Brain pericyte (primary cell): ENCODE data around the gene TRAF7.

ENCODE experiments used
- DNase-seq: peaks from one replicate; pipeline ENCODE4 v3.0.0-alpha.2; 2012; ENCODE audit warnings: low read depth, low spot score

The TRAF7 gene

DNA sequence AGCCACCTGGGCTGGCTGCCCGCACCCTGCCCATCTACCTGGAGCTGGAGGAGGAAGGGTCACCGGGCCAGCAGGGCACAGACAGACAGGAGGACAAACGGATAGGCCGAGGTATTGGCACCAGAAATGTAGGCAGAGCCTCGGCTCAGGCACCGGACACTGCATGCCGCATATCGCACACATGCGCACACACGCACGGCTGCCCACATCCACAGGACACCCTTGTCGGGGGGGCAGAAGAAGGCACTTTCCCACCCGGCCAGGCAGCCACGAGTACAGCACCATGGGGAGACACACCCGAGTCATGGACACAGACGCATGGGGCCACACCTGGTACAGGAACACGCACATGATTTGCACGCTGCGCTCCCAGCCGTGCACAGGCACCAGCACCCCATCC, 26.4 kb downstream of the TRAF7 start:
- no peak for DNase-seq

DNA sequence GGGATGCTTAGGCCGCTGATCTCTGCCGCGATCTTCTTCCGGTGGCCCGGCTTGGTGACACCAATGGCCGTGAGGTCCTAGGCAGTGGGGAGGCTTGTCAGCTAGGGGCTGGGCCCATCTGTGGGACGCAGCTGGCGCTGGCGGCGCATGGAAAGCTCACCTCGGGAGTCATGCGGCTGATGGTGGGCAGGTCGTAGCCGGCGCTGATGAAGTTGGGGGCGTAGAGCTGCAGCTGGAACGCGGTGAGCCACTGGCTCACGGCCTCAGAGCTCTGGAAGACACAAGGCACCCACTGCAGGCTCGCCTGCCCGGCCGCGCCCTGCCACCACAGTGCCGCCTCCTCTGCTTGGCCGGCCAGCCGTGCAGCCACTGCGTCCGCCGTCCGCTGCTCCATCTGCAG, 28.1 kb downstream of the TRAF7 start:
- no peak for DNase-seq

DNA sequence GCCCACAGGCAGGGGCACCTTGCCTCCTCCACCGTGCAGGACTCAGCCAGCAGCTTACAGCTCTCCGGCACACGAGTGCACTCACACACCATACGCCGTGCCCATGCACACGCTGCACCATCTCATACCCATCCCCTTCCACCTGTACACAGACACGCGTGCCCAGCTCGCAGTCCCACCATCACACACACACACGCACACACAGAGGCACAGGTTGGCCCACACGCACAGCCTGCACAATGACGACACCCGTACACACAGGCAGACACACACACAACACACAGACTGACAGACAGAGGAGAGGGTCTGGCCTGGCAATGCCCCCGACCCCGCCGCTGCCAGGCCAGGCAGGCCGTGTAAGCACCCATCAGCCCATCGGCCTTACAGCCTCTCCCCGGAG, 28.8 kb downstream of the TRAF7 start:
- no peak for DNase-seq

DNA sequence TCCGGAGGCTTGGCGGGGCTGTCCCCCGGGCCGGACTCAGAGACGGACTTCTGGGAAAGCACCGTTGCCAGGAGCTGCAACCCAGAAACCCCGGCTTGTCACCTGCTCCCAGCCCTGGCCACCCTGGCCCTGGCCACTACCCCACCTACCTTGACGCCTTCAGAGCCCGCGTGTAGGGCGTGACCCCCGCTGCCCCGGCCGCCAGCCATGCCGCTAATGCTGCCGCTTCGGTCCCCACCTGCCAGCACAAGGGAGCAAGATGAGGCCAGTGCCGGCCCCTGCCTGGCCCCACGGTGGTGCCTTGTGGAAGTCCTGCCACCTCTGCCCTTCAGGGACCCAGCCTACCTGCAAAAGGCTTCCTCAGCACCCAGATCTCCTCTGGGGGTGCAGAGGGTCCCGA, 29.4 kb downstream of the TRAF7 start:
- DNase-seq: no peak

DNA sequence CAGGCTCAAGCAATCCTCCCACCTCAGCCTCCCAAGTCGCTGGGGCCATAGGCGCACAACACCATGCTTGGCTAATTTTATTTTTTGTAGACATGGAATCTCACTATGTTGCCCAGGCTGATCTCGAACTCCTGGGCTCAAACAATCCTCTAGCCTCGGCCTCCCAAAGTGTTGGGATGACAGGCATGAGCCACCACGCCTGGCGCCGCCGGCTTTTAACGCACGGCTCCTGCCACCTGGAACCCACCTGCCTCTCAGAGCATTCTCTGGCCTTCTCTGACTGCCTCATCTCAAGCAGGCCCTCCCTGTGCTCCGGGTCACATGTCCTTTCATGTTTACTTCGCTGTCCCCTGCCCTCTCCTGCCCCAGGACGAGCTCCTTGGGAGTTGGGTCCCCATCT, 30.5 kb downstream of the TRAF7 start:
- DNase-seq: no peak

DNA sequence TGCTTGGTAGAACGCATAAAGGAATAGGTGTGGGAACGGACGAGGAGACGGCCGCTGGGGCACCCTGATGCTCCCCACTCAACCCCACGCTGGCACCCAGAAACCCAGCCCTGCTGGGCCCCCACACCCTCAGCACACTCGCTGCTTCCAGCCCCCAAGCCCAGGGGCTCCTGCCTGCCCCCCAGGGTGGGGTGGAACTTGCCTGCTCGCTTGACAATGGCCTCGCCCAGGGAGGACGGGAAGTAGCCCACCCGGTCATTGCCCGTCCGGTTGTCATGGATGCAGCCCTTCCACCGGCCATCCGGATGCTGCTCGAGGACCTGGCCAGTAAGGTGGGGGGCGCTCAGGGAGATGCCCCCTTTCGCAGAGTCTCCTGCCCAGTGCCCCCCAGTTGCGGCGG, 30.9 kb downstream of the TRAF7 start:
- DNase-seq: no peak

DNA sequence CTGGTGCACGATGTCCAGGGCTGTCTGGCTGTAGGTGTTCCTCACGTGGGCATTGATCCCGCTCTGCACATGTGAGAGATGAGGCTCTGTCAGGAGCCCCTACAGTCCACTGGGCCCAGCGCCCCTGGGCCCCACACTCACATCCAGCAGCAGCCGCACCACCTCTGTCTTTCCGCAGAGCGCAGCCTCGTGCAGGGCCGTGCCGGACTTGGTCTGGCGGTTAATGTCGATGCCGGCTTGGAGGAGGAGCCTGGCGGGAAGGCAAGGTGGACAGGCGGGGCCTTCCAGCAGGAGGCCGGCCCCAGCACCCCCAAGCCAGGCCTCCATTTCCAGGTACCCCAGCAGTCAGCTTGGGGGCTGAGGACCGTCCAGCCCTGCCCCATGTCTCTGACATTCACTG, 31.6 kb downstream of the TRAF7 start:
- DNase-seq: no peak

DNA sequence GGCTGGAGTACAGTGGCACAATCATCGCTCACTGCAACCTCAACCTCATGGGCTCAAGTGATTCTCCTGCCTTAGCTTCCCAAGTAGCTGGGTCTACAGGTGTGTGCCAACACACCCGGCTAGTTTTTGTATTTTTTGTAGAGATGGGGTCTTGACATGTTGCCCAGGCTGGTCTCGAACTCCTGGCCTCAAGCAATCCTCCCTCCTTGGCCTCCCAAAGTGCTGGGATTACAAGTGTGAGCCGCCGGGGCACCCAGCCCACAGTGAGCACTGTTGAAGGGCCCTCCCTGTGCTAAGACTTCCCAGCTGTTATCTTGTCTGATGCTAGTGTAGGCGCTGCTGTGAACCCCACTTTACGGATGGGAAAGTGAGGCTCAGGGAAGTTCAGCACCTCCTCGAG, 32.8 kb downstream of the TRAF7 start:
- no peak for DNase-seq

DNA sequence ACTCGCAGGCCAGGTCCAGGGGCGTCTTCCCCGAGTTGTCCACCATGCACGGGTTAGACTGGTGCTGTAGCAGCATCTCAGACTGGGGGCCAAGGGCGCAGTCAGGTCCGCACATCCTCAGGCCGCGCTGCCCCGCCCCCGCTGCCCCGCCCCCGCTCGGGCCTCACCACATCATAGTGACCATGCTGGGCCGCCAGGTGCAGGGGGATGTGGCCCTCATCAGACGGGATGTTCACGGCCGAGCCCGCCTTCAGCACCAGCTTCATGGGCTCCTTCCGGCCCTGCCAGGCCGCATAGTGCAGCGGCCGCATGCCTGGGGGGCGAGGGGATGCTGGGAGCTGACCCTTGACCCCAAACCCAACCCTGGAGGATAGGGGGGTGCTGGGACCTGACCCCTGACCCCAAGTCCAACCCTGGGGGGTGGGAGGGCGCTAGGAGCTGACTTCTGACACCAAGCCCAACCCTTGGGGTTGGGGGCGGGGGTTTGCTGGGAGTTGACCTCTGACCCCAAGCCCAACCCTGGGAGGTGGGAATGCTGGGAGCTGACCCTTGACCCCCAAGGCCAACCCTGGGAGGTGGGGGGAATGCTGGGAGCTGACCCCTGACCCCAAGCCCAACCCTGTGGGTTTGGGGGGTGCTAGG, 33.8 kb downstream of the TRAF7 start:
- no peak for DNase-seq

DNA sequence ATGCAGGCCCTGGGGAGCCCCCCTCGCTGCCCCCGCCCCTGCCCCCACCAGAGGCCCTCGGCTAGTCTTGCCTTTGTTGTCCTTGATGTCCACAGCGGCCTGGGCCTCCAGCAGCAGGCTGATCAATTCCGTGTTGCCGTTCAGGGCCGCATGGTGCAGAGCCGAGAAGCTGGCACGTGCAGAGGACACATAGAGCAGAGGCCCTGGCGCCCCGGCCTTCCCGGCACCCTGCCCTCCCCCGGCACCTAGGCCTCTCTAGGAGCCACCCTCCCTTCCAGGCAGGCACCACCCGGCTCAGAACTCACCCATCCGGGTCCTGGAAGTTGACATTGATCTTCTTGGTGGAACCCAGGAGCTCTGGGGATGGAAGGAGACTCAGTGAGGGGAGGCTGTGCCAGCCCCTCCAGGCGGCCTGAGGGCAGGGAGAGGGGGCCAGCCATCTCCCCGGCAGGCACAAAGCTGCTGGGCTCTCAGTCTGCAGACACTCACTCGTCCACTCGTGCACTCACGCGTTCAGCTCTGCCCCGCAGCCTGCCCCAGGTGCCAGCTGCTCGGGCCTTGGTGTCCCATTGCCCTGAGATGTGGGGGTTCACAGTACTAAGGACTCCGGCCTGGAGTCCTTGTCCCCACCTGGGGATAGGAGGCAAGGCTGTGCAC, 34.5 kb downstream of the TRAF7 start:
- no peak for DNase-seq

DNA sequence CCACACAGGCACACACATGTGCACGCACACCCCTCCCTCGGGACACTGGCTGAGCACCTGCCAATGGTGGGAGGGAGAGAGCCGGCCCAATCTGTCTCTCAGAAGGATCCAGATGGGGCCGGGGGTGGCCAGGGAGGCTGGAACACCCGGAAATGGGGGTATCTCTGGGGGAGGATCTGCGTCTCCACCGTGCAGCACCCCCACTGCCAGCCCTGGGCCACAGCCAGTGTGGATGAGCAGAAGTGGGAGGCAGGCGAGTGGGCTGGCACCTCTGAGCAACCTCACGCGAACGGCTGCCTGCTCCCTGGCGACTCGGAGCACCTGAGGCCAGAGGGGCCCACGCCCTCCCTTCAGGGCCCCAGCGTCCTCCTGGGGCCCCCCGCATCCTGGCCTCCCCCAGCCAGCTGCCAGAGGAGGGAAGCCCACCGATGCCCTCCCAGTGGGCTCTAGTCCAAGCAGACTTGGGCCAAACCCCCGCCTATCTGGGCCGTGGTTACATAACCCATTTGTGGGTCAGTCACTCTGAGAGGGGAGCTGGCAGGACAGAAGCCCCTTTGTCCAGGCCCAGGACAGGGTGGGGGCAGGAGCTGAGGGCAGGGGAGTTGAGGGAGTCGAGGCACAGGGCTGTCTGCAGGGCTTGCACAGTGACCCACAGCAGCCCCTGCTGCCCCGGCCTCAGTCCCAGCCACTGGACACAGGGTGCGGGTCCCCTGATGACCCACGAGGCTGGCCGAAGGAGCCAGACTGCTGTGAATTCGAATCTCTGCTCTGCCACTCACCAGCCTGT, 35.3 kb downstream of the TRAF7 start:
- DNase-seq: no peak

DNA sequence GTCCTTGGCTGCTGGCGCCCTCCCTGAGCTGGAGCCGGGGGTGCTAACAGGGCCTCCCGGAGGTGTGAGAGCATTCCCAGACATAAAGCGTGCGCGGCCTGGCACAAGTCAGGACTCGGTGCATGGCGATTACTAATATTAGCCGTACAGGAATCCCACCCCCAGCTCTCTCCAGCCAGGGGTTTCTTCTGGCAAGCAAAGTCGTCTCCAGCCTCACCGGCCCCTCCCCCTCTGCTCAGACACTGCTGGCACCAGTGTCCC, 35.8 kb downstream of the TRAF7 start:
- DNase-seq: no peak

DNA sequence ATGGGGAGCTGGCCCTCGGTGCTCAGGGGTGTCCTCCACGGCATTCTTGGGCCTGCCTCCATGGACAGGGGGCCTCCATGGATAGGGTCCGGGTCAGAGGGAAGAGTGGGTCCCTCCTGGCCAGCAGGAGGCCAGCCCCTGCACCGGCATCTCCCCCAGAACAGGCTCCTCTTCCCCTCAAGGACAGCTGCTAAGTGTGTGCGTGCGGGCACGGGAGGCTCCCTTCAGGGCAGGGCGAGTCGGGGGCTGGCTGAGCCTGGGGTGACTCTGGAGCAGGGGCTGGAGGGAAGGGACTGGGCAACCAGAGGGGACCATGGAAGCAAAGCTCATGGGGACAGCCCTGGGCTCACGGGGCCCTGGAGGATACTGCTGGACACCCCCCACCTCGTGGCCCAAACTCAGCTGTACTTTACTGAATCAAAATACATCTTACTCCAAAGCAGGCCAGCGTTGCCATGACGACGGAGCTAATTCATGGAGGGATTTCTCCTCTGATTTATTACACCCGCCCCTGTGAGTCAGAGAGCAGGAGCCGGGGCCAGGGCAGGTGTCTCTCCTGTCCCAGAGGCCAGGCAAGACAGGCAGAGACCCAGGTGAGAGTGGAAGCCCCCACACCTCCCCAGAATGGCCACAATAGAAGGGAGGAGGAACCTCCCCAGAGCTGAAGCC, 38.7 kb downstream of the TRAF7 start:
- no peak for DNase-seq

DNA sequence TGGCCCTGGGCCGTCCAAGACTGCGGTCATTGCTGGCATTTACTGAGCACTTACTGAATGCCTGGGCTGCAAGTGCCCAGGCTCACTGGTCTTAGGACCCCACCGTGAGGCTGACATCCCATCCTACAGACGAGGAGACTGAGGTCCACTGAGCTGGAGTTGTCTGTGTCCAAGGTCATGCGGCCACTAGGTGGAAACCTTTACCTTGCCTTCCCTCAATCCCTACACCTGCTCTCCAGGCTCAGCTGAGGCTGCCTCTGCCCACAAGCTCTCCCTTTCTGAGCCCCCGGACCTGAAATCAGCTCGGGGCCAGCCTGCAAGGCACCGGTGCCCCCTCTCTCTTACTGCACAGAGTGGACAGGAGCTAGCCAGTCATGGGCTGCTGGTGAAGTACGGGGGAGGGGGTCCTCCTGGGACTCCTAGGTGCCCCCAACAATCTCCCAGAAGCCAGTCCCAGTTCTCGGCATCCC, 39.3 kb downstream of the TRAF7 start:
- no peak for DNase-seq

DNA sequence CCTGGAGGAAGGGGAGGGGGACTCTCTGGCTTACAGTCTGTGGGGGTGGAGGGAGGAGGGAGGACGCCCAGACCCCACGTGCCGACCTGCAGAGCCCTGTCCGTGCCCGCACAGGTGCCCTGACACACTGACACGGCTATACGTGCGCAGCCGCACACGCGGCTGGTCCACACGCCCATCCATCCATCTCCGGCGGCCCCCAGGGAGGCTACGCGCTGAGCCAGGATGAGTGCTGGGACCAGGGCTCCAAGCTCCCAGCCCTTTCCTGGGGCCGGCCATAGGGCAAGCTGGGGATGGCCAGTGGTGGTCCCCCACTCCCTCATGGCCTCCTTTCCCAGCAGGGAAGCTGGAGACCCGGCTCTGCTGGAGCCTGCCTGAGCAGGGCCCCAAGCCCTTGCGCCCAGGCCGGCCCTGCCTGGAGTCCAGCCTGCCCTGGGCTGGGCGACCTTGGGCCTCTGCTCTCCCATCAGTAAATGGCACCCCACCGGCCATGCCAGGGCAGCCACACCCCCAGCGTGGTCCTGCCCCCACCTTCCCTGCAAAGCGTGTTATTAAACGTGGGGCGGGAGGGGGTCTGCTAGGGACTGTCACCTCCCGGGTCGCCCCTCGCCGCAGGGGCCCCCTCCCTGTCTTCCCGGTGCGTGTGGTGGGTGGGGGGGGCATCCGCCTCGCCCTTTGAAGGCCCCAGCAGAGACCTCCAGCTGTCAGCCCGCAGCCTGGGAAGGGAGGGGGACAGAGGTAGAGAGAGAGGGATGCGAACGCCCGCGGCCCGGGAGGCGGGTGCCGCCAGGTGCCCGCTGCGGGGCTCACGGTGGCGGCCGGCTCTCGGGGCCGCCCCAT, 40.0 kb downstream of the TRAF7 start:
- no peak for DNase-seq

DNA sequence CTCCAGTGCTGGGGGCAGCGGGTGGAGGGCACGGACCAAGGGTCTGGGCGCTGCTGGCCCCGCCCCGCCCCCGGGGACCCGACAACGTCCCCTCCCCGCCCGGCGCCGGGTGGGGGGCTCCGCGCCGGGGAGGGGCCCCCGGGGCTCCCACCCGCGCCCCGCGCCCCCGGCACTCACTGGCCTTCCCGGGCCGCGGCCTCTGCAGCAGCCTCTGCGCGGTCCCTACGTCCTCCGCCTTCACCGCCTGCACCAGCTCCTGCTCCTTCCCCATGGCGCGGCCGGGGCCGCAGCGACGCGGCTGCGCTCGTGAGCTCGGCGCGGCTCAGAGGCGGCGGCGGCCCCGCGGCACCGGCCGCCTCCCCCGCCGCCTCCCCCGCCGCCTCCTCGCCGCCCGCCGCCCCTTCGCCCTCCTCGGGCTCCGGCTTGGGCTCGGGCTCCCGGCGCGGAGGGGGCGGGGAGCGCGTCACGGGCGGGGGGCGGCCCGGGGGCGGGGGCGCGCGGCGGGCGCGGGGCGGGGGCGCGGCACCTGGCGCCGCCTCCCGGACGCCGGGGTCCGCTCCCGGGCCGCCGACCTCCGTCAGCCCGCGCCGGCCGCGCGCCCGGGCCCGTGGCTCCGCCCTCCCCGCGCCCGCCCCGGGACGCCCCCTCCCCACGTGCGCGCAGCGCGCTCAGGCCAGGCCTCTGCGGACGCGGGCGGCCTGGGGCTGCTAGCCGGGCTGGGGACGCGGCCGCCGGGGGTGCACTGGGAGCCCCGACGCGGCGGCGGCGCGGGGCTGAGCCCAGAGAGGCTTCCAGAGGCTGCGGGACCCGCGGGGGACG, 40.8 kb downstream of the TRAF7 start, which contains the start of gene CASKIN1:
Gene CASKIN1 (minus strand): TSS at position 444 of the 819 bp plus-strand sequence. CDS start 173 bp downstream, at position 271.
- DNase-seq: no peak

DNA sequence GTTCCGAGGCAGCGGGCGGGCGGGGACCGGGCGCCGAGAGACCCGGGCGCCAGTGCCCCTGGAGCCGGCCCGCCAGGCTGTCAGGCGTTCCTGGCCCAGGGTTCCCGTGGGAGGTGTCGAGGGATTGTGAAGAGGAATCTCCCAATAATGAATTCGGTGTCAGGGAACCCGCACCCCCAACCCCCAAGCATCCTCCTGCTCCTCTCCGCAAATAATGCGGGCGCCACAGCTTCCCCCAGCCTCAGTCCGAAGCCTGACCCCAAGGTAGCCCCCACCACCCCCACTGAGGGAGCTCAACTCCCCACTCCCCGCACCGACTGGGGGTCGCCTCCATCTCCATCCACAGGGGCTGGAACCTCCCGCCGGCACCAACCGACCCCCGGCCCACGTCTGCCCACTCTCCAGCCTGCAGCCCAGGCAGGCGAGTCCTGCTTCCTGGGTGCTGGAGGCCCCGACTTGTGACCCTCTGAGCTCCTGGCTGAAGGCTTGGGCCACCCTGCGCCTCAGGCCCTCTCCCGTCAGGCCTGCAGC, 41.5 kb downstream of the TRAF7 start:
- no peak for DNase-seq

DNA sequence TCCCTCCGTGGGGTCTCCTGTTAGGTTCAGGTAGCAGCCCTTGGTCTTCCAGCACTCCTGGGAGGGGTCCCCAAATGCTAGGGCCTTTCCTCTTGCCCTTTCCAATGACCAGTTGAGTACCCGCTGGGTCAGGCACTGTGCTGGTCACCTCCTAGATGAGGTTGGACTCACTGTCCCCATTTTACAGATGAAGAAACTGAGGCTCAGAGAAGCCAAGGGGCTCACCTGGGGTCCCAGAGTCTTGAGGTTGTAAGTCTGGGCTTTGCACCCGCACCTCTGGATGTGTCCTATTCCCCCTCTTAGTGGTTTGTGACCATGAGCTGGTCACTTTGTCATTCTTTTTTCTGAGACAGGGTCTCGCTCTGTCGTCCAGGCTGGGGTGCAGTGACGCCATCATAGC, 42.2 kb downstream of the TRAF7 start:
- no peak for DNase-seq

DNA sequence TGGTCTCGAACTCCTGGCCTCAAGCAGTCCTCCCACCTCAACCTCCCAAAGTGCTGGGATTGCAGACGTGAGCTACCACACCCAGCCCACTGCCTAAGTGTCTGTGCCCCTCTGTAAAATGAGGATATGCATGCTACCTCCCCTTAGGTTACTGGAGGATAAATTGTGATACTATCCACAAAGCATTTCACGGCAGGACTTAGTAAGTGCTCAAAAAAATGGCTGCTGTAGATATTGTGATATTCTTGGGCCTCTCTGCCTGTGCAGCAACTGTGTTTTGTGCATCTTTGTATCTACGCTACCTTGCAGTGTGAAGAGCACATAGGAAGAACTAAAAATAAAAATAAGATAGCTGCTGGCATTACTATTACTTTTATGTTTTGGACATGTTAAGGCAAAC, 42.7 kb downstream of the TRAF7 start:
- no peak for DNase-seq

DNA sequence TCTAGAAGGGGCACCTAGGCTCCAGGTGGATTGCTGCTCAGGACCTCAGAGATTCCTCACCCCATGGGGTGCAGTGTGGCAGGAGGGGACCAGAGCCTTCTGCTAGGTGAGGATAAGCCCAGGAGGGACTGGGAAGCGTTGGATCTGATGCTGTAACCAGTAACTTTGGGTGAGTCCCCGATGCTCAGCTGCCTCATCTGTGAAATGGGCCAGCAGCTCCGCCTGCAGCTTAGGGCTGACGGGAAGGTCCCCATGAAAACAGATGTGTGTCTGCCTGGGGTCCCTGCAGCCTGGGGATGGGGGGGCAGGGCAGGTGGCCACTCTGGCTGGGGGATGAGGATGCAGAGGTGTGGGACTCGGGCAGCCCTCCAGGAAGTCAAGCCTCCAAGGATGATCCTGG, 43.5 kb downstream of the TRAF7 start:
- DNase-seq: no peak
